ENCODE data around the gene FSTL1.
"Not testable (repeated sequence)": the region's sequence is repeated elsewhere in the genome, so short reads cannot be mapped to it uniquely, and the experiment has no call there.

The FSTL1 gene

DNA sequence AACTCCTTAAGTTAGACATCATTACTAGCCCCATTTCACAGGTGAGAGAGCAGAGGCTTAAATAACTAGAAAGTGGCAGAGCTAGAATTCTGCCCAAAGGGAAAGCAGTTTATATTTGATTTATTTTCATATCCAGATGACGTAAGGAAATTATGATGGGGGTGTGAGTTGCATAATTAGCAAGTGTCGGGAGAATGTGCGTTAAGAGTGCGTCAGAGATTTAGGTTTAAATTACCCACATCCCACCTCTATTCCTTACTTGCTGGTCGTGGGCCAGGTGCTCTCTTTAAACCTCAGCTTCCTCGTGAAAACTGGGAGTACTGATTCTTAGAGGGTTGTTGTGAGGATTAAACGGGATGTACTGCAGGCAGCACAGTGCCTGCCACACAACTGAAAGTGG is 32.3 kb downstream of the FSTL1 start:
- no peak for DNase-seq

DNA sequence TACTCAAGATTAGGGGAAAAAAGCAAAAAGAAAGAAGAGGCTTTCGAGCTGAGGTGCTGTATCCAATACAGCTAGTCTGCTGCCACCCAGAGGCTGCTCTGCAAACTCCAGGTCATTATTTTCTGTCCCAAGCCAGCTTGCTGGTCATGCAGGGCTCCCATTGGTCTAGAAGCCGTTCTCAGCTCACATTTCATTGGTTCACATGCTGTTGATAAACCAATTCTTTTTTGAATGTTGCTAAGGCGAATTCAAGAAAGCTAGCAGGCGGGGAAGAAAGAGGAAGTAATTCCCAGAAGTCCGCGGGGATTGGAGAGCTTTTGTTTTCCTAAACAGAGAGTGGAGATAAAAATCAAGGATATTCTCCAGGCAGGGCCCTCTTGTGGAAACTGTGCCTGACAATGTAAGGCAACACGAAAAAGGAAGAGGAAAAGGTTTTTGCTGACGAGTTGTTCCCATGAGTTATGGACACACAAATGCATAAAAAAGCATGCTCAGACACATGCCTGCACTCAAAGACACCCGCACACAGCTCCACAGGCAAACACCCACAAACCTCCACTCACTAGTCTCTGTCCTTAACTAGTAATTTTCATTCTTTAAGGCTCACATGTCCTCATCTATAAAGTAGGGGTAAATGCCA is 33.4 kb downstream of the FSTL1 start:
- peak; percentile 16 to 97 (median 86) for DNase-seq

GRCh38 chr3:120416868-120417267 is 33.9 kb downstream of the FSTL1 start:
- peak in 1 of 56 donors; percentile 49 for DNase-seq

DNA sequence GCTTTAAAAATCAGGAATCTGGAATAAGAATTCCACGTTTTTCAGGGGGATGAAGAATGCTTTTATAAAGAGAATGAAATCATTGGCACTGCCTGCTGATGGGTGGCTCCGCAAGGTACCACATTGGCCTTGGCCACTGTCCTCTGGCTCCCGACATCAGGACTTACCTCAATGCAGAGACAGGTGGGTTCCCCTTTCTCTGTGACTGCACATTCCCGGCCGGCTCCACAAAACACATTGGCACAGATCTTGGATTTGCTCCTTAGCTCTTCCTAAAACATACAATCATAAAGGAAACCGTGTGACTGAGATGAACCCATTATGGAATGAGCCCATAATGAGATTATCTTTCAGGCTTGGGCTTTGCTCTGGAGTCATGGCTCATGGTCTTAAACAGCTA is 35.0 kb downstream of the FSTL1 start:
- DNase-seq, result no peak

DNA sequence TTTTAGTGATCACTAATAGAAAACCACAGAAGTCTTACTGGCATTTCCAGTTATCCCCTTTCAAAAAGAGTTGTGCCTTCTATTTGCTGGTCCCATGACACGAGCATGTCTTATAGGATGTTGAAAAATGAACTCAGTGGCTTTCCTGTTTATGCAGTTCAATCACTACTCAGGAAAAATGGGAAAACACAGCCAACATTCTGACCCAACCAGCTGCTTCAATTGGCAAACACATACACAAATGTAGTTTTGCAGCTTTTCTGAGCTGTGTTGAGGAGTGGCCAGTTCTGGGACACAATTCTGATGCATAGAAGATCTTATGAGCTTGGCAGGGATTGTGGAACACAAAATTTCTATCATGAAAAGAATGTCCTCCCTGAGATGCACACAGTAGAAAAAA is 40.3 kb downstream of the FSTL1 start:
- no peak for DNase-seq

DNA sequence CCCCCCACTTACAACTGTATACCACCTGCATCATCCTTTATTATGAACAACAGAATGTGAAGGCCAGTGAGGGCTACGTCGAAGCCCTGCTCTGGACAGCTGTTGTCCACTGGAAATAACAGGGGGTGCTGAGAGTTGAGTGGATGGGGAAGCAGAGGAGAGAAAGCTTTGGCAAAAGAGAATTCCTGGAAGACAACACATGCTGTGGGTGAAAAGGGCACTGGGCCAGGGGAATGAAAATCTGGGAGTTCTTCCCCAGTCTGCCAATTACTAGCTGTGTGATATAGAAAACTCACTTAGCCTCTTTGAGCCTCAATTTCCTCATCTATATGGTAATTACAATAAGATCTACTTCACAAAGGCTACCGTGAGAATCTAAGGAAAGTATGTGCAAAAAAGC is 40.7 kb downstream of the FSTL1 start:
- no peak for DNase-seq

- DNase-seq, result no peak
Observed at GRCh38 chr3:120407508-120408287, 43.1 kb downstream of the FSTL1 start.

- DNase-seq, result no peak
Observed at GRCh38 chr3:120404876-120405275, 45.9 kb downstream of the FSTL1 start.

- DNase-seq, result no peak
Observed at GRCh38 chr3:120402257-120402656, 48.5 kb downstream of the FSTL1 start.

- DNase-seq, result no peak
Observed at GRCh38 chr3:120399372-120399771, 51.4 kb downstream of the FSTL1 start.

- no peak for DNase-seq
Observed at GRCh38 chr3:120396469-120396868, 54.3 kb downstream of the FSTL1 start.

DNA sequence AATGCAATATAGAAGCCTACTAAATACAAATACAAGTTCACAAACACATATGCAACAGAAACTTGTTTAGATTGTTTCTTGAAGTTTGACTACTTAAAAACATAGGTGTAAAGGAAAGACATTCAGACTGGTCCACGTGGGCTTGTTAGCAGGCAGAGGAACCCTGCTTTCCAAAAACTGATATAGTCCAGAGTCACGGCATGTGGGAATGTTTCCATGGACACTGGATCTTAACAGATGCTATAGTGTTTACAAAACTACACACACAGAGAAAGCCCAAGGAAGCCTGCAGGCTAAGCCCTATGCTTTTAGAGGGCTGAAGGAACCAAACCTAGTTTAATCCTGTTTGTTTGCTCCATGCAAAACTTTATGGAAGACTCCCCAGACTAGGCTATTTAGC is 56.4 kb downstream of the FSTL1 start:
- DNase-seq, result no peak

- DNase-seq, result no peak
Observed at GRCh38 chr3:120393761-120394160, 57.0 kb downstream of the FSTL1 start.

DNA sequence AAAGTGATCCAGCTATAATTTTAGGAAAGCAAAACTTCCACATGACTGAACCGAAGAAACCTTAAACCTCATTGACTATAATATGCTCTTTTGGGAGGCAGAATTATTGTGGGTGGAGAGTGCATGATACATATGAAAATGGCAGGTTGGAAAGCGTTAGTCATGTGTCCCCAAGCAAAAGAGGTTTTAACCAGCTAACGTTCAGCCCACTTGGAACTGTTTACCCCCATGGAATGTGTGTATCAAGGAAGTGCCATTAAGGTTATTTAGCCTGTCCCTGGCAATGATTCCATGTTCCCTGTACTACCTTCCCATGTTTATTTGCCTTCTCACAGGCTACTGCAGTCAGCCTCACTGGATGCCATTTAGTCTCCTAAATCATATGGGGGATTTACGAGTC is 57.5 kb downstream of the FSTL1 start:
- DNase-seq, result no peak

- no peak for DNase-seq
Observed at GRCh38 chr3:120382941-120383447, 67.8 kb downstream of the FSTL1 start.

GRCh38 chr3:120381503-120381902 is 69.3 kb downstream of the FSTL1 start:
- no peak for DNase-seq

GRCh38 chr3:120377948-120378347 is 72.8 kb downstream of the FSTL1 start:
- DNase-seq, result not testable (repeated sequence)

DNA sequence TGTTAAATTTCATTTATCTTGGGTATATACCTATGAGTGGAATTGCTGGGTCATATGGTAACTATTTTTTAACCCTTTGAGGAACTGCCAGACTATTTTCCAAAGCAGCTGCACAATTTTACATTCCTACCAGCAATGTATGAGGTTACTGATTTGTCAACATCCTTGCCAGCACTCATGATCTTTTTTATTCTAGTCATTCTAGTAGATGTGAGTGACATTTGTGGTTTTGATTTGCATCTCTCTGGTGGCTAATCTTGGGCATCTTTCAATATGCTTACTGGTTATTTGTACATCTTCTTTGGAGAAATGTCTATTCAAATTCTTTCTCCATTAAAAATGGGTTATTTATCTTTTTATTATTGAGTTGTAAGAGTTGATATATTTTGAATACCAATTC is 80.3 kb downstream of the FSTL1 start:
- no peak for DNase-seq

DNA sequence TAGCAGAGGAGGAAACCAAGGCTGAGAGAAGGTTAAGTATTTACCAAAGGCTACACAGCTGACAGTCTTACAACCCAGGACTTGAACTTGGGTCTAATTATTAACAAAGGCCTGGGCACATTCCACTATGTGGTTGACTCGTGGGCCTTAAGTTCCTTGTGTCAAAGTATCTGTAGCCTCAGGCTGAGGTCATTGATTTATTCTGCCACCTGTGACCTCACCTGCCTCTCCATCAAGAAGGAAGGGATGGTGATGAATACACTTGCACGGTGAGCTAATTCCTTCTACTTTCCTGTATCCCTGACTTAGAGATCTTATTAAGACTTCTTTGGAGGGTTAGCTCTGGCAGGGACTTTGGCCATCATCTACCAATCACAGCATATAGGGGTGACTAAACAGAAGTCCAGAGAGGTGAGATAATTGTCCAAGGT is 81.7 kb downstream of the FSTL1 start:
- no peak for DNase-seq

DNA sequence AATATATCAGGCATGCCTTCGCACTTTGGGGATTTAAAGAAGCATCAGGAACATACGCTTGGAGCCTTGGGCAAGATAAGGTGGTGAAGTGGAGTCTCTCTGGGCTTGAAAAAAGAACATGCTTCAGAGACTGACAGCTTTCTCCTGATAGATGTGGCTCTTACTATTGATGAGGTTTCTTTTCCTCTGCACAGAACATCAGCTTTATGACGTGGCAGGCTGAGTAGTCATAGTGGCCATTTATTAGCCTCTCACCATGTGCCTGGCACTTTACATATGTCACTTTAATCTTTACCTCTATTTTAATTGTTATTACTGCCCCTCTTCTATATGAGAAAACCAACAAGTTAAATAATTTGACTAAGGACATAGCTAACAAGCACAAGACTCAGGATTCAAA is 82.6 kb downstream of the FSTL1 start:
- no peak for DNase-seq

DNA sequence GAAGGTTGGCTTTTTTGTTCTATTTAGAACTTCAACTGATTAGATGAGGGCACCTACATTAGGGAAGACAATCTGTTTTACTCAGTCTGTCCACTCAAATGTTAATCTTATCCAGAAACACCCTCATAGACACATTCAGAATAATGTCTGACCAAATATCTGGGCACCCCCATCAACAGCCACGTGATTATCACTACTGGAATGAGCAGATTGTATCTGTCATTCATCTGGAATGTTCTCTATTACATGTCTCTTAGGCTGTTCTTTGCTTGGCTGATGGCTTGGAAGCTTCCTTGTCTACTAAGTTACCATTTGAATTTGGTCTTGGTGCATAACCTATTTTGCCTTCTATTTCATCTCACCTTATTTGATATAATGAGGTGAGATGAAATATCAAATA is 86.0 kb downstream of the FSTL1 start:
- DNase-seq, result no peak

DNA sequence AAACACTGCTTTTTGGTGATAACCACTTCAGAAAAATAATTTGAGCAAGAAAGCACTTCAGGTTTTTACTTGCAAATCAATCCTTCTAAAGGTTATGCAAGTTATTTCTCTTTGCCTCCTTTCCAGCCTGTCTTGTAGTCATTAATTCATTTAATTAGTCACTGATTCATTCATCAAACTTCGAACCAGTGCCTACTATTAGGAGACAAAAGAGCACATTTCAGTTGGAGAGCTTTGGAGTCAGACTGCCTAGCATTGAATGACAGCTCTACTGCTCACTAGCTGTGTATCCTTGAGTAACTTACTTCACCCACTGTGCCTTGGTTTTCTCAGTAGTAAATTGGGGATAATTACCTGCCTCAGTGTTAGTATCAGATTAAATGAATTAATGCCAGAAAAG is 86.7 kb downstream of the FSTL1 start:
- no peak for DNase-seq

DNA sequence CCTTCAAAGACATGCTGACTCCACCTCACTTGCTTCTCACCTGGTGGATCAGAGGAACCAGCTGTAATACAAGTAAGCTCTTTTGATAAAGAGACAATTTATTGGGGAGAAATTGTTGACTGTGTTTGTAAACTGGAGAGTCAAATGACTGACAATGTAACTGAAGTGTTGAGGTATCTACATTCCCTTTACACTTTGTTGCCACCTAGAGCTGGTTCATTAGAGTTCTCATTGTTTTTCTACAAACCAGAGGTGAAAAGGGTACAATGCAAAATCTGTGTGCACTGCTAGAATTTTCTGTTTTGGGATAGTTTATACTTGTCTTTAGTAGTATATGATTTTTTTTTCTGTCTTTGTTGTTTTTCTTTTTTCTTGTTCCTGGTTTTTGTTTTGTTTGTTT is 93.0 kb downstream of the FSTL1 start:
- no peak for DNase-seq

Measured in amygdala (tissue), 56 donors.